SK-N-SH (cell line): ENCODE data around the gene POLR3H. TPM values are rescaled to one million over a fixed set of nuclear protein-coding genes. Genes with fewer than 3 reads are reported as not detected.

ENCODE experiments used
- CTCF ChIA-PET: fragments of 300-600, 350-600 bp; formaldehyde crosslinking; extraction: SDS; loops from one replicate; lab custom pipeline; 2021; lab: Yijun Ruan, JAX
- POLR2A ChIA-PET: fragments of 350-600 bp; sonication (Branson Sonifier 250); formaldehyde crosslinking; extraction: SDS; loops from one replicate; lab custom pipeline; 2020; ENCODE audit warnings: antibody characterized with exemption, inconsistent platforms; lab: Yijun Ruan, JAX
- DNase-seq: peaks from one replicate; pipeline ENCODE4 v3.0.0; 2012
- H2AFZ ChIP-seq: fragments of 200-600 bp; sonication (generic); 2 replicates; pipeline ENCODE4 v1.8.1; 2016; ENCODE audit warnings: antibody characterized with exemption, mild to moderate bottlenecking, low read depth
- H3F3A ChIP-seq: fragments of 200-600 bp; sonication (generic); replicated peaks from 2 replicates; pipeline ENCODE3; 2016; ENCODE audit warnings: antibody characterized with exemption, mild to moderate bottlenecking; ENCODE audit not compliant: insufficient read depth
- H3K27ac ChIP-seq, 2 experiments: fragments of 200-500 bp in 1 of 2; fragments of 200-600 bp in 1 of 2; sonication (Bioruptor generic) in 1 of 2; sonication (generic), shearing (Covaris generic) in 1 of 2; 2 replicates each; pipeline versions ENCODE4 v1.5.1 to v1.6.1; 2014 to 2016; ENCODE audit warnings: low read depth in 2 of 2, inconsistent platforms in 1 of 2, low read length in 1 of 2, mild to moderate bottlenecking in 1 of 2, mixed read lengths in 1 of 2
- H3K27me3 ChIP-seq: fragments of 200-600 bp; sonication (generic), shearing (Covaris generic); 2 replicates; pipeline ENCODE4 v1.6.1; 2016; ENCODE audit warnings: mixed run types; ENCODE audit not compliant: insufficient read depth
- H3K36me3 ChIP-seq, 2 experiments: fragments of 200-500 bp in 1 of 2; fragments of 200-600 bp in 1 of 2; sonication (Bioruptor generic) in 1 of 2; sonication (generic) in 1 of 2; replicated peaks in 1 of 2; 2 replicates each; pipeline versions ENCODE3 to v1.5.1; 2014 to 2016; ENCODE audit warnings: low read length in 1 of 2, mild to moderate bottlenecking in 1 of 2; ENCODE audit not compliant: insufficient read depth in 2 of 2, control insufficient read depth in 1 of 2
- H3K4me1 ChIP-seq, 2 experiments: fragments of 200-500 bp in 1 of 2; fragments of 200-600 bp in 1 of 2; sonication (Bioruptor generic) in 1 of 2; sonication (generic), shearing (Covaris generic) in 1 of 2; 2 replicates each; pipeline versions ENCODE4 v1.5.1 to v1.6.1; 2014 to 2016; ENCODE audit warnings: low read depth in 1 of 2, low read length in 1 of 2, mixed run types in 1 of 2; ENCODE audit not compliant: insufficient read depth in 2 of 2, control insufficient read depth in 1 of 2
- H3K4me2 ChIP-seq: fragments of 200-600 bp; sonication (generic), shearing (Covaris generic); 2 replicates; pipeline ENCODE4 v1.6.1; 2017; ENCODE audit warnings: mixed run types
- H3K4me3 ChIP-seq, 2 experiments: fragments of 200-500 bp in 1 of 2; fragments of 200-600 bp in 1 of 2; sonication (Bioruptor generic) in 1 of 2; sonication (generic), shearing (Covaris generic) in 1 of 2; 2 replicates each; pipeline versions ENCODE4 v1.5.1 to v1.8.1; 2014 to 2016; ENCODE audit warnings: low read depth in 2 of 2, inconsistent platforms in 1 of 2, low read length in 1 of 2, mild to moderate bottlenecking in 1 of 2, mixed read lengths in 1 of 2, moderate library complexity in 1 of 2
- H3K79me2 ChIP-seq: fragments of 200-600 bp; sonication (generic); 2 replicates; pipeline ENCODE4 v1.8.1; 2017; ENCODE audit warnings: mild to moderate bottlenecking; ENCODE audit not compliant: insufficient read depth
- H3K9ac ChIP-seq: fragments of 200-600 bp; sonication (generic); 2 replicates; pipeline ENCODE4 v1.6.1; 2017; ENCODE audit warnings: mixed run types
- H3K9me2 ChIP-seq: fragments of 200-600 bp; sonication (generic); 2 replicates; pipeline ENCODE4 v1.6.1; 2017; ENCODE audit warnings: mixed run types
- H3K9me3 ChIP-seq: fragments of 200-600 bp; sonication (generic); 2 replicates; pipeline ENCODE4 v1.6.1; 2017; ENCODE audit warnings: mixed run types, mild to moderate bottlenecking, moderate library complexity
- H4K20me1 ChIP-seq: fragments of 200-600 bp; sonication (generic); 2 replicates; pipeline ENCODE4 v1.6.1; 2017; ENCODE audit warnings: mild to moderate bottlenecking, mixed run types; ENCODE audit not compliant: insufficient read depth
- CHD2 ChIP-seq: fragments of 150-350 bp; IDR thresholded peaks from 2 replicates; pipeline ENCODE4 v1.6.1; 2018; ENCODE audit warnings: low read length; ENCODE audit not compliant: partially characterized antibody
- ELF1 ChIP-seq: IDR thresholded peaks from 2 replicates; pipeline ENCODE4 v1.4.0; 2012
- FOSL2 ChIP-seq: IDR thresholded peaks from 2 replicates; pipeline ENCODE4 v1.4.0; 2012; ENCODE audit warnings: low read depth, mild to moderate bottlenecking, moderate library complexity, borderline replicate concordance
- GATA2 ChIP-seq: sonication (generic); formaldehyde crosslinking; IDR thresholded peaks from 2 replicates; pipeline ENCODE4 v1.5.0; 2020; ENCODE audit warnings: mild to moderate bottlenecking, missing genetic modification reagents
- JUND ChIP-seq: IDR thresholded peaks from 2 replicates; pipeline ENCODE4 v1.4.0; 2012
- MEF2A ChIP-seq: IDR thresholded peaks from 2 replicates; pipeline ENCODE4 v1.4.0; 2012; ENCODE audit warnings: low read depth, borderline replicate concordance
- MXI1 ChIP-seq: IDR thresholded peaks from 2 replicates; pipeline ENCODE4 v1.6.1; 2012; ENCODE audit warnings: mild to moderate bottlenecking, low read depth, low read length, improper control_type of control experiment
- NFIC ChIP-seq: IDR thresholded peaks from 2 replicates; pipeline ENCODE4 v1.4.0; 2012; ENCODE audit warnings: borderline replicate concordance
- NRF1 ChIP-seq: IDR thresholded peaks from 2 replicates; pipeline ENCODE4 v1.6.1; 2012; ENCODE audit warnings: low read depth, mild to moderate bottlenecking, low read length
- PBX3 ChIP-seq: IDR thresholded peaks from 2 replicates; pipeline ENCODE4; 2012
- RAD21 ChIP-seq: IDR thresholded peaks from 2 replicates; pipeline ENCODE4 v1.6.1; 2012; ENCODE audit warnings: mild to moderate bottlenecking, low read length
- REST ChIP-seq: IDR thresholded peaks from 2 replicates; pipeline ENCODE4 v1.6.1; 2012; ENCODE audit warnings: mild to moderate bottlenecking, low read depth, low read length, moderate library complexity
- RFX5 ChIP-seq: IDR thresholded peaks from 2 replicates; pipeline ENCODE4 v1.6.1; 2012; ENCODE audit warnings: mild to moderate bottlenecking, improper control_type of control experiment, low read length
- RXRA ChIP-seq: IDR thresholded peaks from 2 replicates; pipeline ENCODE4 v1.4.0; 2012; ENCODE audit warnings: low read depth, mild to moderate bottlenecking, borderline replicate concordance
- SIN3A ChIP-seq: IDR thresholded peaks from 2 replicates; pipeline ENCODE4 v1.6.1; 2012; ENCODE audit warnings: low read depth, mild to moderate bottlenecking, low read length, moderate library complexity, borderline replicate concordance
- SMC3 ChIP-seq: IDR thresholded peaks from 2 replicates; pipeline ENCODE4 v1.6.1; 2012; ENCODE audit warnings: low read depth, low read length, improper control_type of control experiment
- TAF1 ChIP-seq: IDR thresholded peaks from 2 replicates; pipeline ENCODE4 v1.6.1; 2012; ENCODE audit warnings: low read depth, mild to moderate bottlenecking, low read length, moderate library complexity, borderline replicate concordance
- TEAD4 ChIP-seq: IDR thresholded peaks from 2 replicates; pipeline ENCODE4 v1.4.0; 2012; ENCODE audit warnings: mild to moderate bottlenecking, borderline replicate concordance; ENCODE audit not compliant: insufficient read depth
- USF1 ChIP-seq: IDR thresholded peaks from 2 replicates; pipeline ENCODE4 v1.4.0; 2012; ENCODE audit warnings: low read depth, borderline replicate concordance
- YY1 ChIP-seq: IDR thresholded peaks from 2 replicates; pipeline ENCODE4 v1.4.0; 2012; ENCODE audit warnings: low read depth, mild to moderate bottlenecking
- WGBS: methylation state at CpG from one replicate; pipeline ENCODE4 v1.1.6; 2017; ENCODE audit warnings: low lambda C conversion rate; 5-methylcytosine and 5-hydroxymethylcytosine counted together
- polyA plus RNA-seq, 3 experiments: library from polyadenylated mRNA; depleted of rRNA; stranded (reverse); fragments of >200 nt; gene quantifications; 2 replicates each; pipeline ENCODE4 v1.2.3, GENCODE V29; 2012
- TF ChIP-seq, protein P1 (sequence below): fragments of 150-350 bp; IDR thresholded peaks from 2 replicates; pipeline ENCODE4 v1.6.1; 2017; ENCODE audit warnings: antibody characterized with exemption, low read length, low read depth, borderline replicate concordance

POLR3H gene
- polyA plus RNA-seq, 1 of the 3 experiments (the other 2 are of a cell fraction): 22.9 TPM

- Histone ChIP-seq H3K79me2 (no peaks in the 10 kb centered on the region), H3K4me2 (peak overlapping the region; percentile 76), H3K4me3 (no peak overlapping the region), H3K9me2 (no peaks in the 10 kb centered on the region), H2AFZ (no peak overlapping the region), H3K4me1 (peaks cover 0 to 29% of the 10 kb centered on the region in 2 experiments; a peak in 1 of 4 replicates), H4K20me1 (no peaks in the 10 kb centered on the region), H3K9ac (no peak overlapping the region), H3K27me3 (no peaks in the 10 kb centered on the region), H3K9me3 (no peaks in the 10 kb centered on the region), H3K36me3 (no peaks in the 10 kb centered on the region), H3K27ac (peak overlapping the region in 1 of 2 experiments; percentile 71; a peak in 3 of 4 replicates), H3F3A (peaks cover 17% of the 10 kb centered on the region)
- no peak for DNase-seq
- TF ChIP-seq NRF1 (no peak), MEF2A (peak; percentile 52; the same call in 1 of the 2 replicates), MXI1 (no peak), TEAD4 (peak; percentile 22; the same call in 1 of the 2 replicates), RXRA (peak; percentile 53; the same call in 1 of the 2 replicates), FOSL2 (peak; percentile 86), SIN3A (no peak), RFX5 (no peak), JUND (peak; percentile 71)
- POLR2A ChIA-PET: no interaction called here
- CTCF ChIA-PET: no interaction called here
- 3% methylated on average over 6 of the region's 10 CpGs for WGBS
Observed at GRCh38 chr22:41563051-41563711, 18.9 kb upstream of the POLR3H start.

DNA sequence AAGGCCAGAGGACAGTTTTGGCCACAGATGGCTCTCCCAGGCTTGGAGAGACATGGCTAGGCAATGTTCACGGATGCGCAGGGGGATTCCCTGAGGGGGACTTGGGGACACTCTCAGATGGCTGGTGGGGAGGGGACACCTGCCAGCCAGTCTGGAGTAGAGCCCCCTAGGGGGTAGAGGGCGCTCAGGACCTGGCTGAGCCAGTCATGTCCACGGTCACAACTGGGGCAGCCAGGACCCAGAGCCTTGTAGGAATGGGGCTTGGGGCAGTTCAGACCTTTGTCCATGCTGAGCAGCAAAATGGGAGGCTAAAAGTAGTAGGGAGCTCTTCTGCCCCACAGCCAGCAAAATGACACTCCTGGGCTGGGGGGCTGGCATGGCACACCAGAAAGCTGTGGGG lies 18.2 kb upstream of the POLR3H start:
- H3K4me2 ChIP-seq: peak overlapping the region; percentile 76; the same call in 1 of the 2 replicates
- CTCF ChIA-PET: no interaction called here
- WGBS: 60% methylated on average over 2 of the region's 4 CpGs
- H2AFZ ChIP-seq: no peak overlapping the region
- H3K9ac ChIP-seq: no peak overlapping the region
- peaks cover 3 to 31% of the 10 kb centered on the region in 2 experiments; a peak in 2 of 4 replicates for H3K4me1 ChIP-seq
- no peaks in the 10 kb centered on the region for H3K36me3 ChIP-seq
- H3F3A ChIP-seq: peaks cover 17% of the 10 kb centered on the region
- no peaks in the 10 kb centered on the region for H3K9me2 ChIP-seq
- H3K27me3 ChIP-seq: no peaks in the 10 kb centered on the region
- POLR2A ChIA-PET: no interaction called here
- no peaks in the 10 kb centered on the region for H3K9me3 ChIP-seq
- no peak for DNase-seq
- H3K4me3 ChIP-seq: no peak overlapping the region
- H4K20me1 ChIP-seq: no peaks in the 10 kb centered on the region
- peak overlapping the region in 1 of 2 experiments; percentile 71; a peak in 3 of 4 replicates for H3K27ac ChIP-seq
- no peaks in the 10 kb centered on the region for H3K79me2 ChIP-seq
- TF ChIP-seq GATA2 (CRISPR knock-in tag) (no peak), SIN3A (no peak), RXRA (no peak), TEAD4 (no peak), FOSL2 (no peak), PBX3 (no peak), TAF1 (no peak), REST (no peak), CHD2 (no peak), NFIC (no peak), ELF1 (no peak), RFX5 (no peak), YY1 (no peak), SMC3 (no peak), USF1 (no peak), RAD21 (no peak)
- TF ChIP-seq, protein P1, sequence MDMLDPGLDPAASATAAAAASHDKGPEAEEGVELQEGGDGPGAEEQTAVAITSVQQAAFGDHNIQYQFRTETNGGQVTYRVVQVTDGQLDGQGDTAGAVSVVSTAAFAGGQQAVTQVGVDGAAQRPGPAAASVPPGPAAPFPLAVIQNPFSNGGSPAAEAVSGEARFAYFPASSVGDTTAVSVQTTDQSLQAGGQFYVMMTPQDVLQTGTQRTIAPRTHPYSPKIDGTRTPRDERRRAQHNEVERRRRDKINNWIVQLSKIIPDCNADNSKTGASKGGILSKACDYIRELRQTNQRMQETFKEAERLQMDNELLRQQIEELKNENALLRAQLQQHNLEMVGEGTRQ: no peak
